HG03520 (cell line): ENCODE measurements around the gene ASIC4.

ENCODE experiments used
- ATAC-seq: cut with Tn5 transposase; IDR thresholded peaks from one replicate; pipeline ENCODE4 v1.9.1; 2021; ENCODE audit warnings: mild to moderate bottlenecking, moderate library complexity; ENCODE audit not compliant: unreplicated experiment

The ASIC4 gene

GRCh38 chr2:219566640-219567039 lies 52.4 kb downstream of the ASIC4 start:
- ATAC-seq: no peak

DNA sequence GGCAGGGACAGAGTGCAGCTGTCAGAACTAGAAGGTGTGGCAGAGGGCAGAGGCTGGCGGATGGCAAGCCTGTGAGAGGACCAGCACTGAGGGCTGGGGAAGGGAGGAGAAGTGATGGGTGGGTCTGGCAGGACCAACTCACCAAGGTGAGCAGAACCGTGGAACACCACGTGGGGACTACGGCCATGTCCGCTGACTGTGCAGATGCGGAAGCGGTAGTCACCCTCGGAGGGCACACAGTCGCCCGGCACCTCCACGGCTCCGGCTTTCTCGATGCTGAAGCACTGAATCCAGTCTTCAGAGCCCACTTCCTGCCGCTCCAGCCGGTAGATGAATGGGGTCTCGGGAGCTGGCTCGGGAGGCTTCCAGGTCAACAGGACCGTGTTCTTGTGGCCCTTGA lies 52.8 kb downstream of the ASIC4 start:
- no peak for ATAC-seq

GRCh38 chr2:219567791-219568361 lies 53.6 kb downstream of the ASIC4 start:
- ATAC-seq: no peak

DNA sequence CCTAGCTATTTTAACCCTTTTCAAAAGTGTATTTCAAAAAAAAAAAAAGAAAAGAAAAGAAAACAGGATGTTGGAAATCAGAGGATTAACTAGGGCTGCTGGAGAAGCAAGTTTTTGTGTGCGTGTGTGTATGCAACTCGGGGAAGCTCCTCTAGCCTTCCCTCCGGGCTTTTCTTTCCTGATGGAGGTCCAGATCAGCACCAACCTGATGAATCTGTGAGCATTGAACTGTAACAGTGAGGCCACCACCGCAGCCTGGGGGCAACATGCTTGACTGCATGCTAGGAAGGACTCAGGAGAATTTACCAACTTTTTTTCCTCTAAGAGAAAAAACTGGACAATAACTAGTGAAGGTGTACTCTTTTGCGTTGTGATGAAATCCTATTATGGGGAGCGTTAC lies 54.8 kb downstream of the ASIC4 start:
- no peak for ATAC-seq

- no peak for ATAC-seq
These were observed 55.4 kb downstream of the ASIC4 start for GRCh38 chr2:219569635-219570034.

DNA sequence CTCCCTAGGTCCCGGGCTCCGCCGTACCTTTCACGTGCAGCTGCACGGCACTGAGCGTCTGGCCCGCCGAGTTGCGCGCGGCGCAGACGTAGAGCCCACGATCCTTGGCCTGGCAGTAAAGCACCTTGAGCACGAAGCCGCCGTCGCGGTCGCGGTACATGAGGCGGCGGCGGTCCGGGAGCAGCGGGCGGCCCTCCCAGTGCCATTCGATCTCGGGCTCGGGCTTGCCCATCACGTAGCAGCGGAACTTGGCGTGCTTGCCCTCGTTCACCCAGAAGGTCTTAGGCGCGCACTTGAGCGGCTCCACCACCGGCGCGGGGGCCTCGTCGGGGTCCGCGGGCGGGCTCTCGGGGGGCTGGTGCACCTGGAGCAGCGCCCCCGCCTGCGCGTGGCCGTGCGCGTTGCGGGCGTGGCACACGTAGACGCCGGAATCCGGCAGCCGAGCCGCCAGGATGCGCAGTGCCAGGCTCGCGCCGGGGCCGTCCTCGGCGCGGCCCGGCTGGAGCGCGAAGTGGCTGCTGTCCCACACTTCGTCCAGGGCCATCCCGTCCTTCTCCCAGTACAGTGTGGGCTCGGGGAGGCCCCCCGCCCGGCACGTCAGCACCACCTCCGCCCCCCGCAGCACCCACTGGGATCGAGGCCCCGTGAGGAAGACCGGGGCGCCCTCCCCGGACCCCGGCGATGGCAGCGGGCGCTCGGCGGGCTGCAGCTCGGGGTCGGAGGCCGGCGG lies 56.1 kb downstream of the ASIC4 start:
- ATAC-seq: no peak

- no peak for ATAC-seq
These were observed 56.6 kb downstream of the ASIC4 start for GRCh38 chr2:219570924-219571310.

DNA sequence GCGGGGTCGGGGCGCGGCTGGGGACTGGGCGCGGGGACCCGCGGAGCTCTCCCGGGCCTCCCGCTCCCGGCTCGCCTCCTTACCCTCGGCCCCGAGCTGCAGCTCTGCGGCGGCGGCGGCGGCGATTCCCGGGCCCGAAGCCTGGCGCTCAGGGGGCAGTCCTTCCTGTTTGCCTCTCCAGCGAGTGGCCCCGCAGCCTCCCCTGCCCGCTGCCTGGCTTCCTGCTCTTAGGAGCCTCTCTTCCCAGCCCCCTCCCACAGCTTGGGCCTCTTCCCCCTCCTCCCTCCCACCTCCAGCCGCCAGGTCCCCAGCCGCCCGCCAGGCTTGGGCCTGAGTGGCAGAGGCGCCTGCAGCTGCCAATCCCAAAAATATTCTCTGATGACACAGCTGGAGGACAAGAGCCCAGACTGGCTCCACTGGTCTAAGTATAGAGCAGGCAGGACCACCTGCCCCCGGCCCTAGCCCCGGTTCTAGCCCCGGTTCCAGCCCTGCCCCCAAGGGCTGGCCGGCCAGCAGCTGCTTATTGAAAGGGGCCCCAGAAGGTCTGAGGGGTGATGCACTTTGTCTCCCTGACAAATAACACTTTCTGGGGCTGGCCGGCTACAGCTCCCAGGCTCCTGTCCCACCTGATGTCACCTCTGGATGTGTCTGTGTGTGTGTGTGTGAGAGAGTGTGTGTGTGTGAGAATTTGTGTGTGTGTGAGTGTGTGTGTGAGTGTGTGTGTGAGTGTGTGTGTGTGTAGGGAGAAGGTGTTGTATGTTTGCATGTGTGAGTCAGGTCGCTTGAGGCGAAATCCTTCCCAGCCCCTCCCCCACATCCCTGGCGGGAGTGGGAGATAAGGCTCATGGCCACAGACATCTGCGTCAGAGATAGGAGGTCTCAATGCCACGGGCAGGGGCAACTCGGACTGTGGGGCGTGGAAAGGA lies 57.3 kb downstream of the ASIC4 start, which contains the start of gene OBSL1:
Gene OBSL1 (minus strand): TSS at position 229 of the 926 bp plus-strand sequence. CDS start 307 bp downstream, outside the sequence.
- no peak for ATAC-seq

DNA sequence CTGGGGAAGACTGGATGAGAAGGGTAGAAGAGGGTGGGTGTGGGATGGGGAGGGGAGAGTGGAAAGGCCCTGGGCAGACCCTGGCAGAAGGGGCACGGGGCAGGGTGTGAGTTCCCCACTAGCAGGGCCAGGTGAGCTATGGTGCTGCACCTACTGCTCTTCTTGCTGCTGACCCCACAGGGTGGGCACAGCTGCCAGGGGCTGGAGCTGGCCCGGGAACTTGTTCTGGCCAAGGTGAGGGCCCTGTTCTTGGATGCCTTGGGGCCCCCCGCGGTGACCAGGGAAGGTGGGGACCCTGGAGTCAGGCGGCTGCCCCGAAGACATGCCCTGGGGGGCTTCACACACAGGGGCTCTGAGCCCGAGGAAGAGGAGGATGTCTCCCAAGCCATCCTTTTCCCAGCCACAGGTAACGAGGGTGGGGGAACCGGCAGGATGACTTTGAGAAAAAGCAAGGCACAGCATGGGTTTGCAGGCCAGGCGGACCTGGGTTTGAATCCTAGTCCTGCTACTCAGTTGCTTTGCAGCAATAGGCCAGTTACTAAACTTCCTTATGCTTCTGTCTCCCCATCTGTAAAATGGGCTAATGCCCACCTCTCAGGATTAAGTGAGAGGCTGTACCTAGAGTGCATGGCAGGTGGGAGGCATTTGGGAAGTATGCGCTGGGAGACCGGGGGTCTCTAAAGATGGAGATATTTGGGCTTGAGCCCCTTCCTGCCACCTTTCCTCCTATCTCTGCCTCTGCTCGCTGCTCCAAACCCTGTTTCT lies 58.1 kb downstream of the ASIC4 start, which contains the start of gene INHA:
Gene INHA (plus strand): TSS at position 74 of the 765 bp plus-strand sequence. CDS start 65 bp downstream, at position 139.
- no peak for ATAC-seq

- no peak for ATAC-seq
These were observed 58.9 kb downstream of the ASIC4 start for GRCh38 chr2:219573166-219573565.

DNA sequence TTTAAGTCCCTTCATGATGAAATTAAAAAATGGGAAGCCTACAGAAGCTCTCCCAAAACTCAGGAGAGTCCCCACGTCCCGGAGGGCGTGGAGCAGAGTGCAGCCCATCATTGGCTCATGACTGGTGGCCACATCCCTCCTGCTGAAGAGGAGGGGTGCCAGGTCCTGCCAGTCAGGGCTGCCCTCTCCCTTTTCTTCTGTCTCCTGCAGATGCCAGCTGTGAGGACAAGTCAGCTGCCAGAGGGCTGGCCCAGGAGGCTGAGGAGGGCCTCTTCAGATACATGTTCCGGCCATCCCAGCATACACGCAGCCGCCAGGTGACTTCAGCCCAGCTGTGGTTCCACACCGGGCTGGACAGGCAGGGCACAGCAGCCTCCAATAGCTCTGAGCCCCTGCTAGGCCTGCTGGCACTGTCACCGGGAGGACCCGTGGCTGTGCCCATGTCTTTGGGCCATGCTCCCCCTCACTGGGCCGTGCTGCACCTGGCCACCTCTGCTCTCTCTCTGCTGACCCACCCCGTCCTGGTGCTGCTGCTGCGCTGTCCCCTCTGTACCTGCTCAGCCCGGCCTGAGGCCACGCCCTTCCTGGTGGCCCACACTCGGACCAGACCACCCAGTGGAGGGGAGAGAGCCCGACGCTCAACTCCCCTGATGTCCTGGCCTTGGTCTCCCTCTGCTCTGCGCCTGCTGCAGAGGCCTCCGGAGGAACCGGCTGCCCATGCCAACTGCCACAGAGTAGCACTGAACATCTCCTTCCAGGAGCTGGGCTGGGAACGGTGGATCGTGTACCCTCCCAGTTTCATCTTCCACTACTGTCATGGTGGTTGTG lies 60.4 kb downstream of the ASIC4 start:
- no peak for ATAC-seq

- ATAC-seq: no peak
These were observed 61.6 kb downstream of the ASIC4 start for GRCh38 chr2:219575566-219576504.

DNA sequence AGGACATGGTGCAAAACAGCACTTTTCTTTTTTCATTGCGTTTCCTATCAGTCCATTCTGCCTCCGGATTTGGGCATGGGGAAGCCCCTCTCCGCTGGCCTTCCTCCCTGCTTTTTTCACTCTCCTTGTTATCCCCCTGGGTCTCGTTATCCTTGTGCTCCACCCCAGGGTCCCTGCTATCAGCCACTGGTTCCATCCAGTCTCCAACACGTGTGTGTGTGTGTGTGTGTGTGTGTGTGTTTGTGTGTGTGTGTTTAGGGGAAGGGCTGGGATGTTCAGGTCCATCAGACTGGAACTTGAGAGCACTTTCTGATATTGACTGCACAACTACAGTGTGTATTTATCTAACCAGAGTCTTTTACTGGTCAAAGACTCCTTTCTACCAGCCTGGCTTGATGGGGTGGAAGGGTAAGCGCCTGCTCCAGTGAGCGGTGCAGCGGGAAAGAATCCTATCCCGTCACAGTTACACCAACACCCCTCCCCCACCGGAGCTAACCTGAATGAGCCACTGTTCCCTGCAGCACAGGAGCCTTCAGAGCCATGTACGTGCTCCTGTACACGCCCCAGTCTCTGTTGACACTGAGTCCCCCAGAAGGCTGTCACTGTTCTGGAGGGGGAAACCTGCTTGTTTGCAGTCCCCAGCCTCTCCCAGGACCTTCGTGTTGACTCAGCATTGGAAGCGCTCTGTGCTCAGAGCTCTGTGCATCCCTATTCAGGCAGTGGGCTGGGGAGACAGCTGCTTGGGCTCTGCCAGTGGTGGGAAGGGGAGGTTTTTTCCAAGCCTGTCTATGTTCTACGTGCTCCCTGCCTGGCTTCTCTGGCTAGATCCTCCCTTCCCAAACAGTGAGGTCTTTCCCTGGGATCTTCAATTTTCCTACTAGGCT lies 62.5 kb downstream of the ASIC4 start:
- ATAC-seq: no peak

- ATAC-seq: no peak
These were observed 64.7 kb downstream of the ASIC4 start for GRCh38 chr2:219578811-219579613.

DNA sequence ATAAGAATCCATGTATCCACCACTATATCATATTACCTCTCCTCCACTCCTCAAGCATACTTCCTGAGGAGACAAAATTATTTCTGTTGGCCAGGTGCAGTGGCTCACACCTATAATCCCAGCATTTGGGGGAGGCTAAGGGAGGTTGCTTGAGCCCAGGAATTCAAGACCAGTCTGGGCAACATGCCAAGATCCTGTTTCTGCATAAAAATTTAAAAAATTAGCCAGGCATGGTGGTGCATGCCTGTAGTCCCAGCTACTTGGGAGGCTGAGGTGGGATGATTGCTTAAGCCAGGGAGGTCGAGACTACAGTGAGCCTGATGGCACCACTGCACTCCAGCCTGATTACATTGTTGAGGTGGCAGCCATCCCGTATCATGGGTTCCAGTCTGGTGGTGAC lies 67.1 kb downstream of the ASIC4 start:
- no peak for ATAC-seq
